GM12864 (cell line): ENCODE data around the gene VDAC1.

ENCODE experiments used
- DNase-seq: peaks from one replicate; pipeline ENCODE4 v3.0.0-alpha.2; 2011; ENCODE audit warnings: low read depth
- H3K4me3 ChIP-seq: 2 replicates; pipeline ENCODE4 v1.5.1; 2011; ENCODE audit warnings: mild to moderate bottlenecking, low read depth, low read length, control low read depth
- CTCF ChIP-seq: IDR thresholded peaks from 2 replicates; pipeline ENCODE4 v1.5.1; 2011; ENCODE audit warnings: low read depth, mild to moderate bottlenecking, moderate library complexity, low read length, control low read depth, inconsistent platforms; ENCODE audit errors: missing control alignments

The VDAC1 gene

GRCh38 chr5:134046801-134047686, 42.3 kb upstream of the VDAC1 start:
- TF ChIP-seq CTCF, result no peak
- H3K4me3 ChIP-seq, result no peak overlapping the region
- no peak for DNase-seq

- H3K4me3 ChIP-seq, result no peak overlapping the region
- DNase-seq, result no peak
- no peak for TF ChIP-seq CTCF
Observed at GRCh38 chr5:134046330-134046729, 41.6 kb upstream of the VDAC1 start.

GRCh38 chr5:134043793-134044792, 39.3 kb upstream of the VDAC1 start:
- TF ChIP-seq CTCF, result no peak
- no peak for DNase-seq
- no peak overlapping the region for H3K4me3 ChIP-seq

- DNase-seq, result peak; percentile 48
- no peak for TF ChIP-seq CTCF
- no peak overlapping the region for H3K4me3 ChIP-seq
Observed at GRCh38 chr5:134041570-134042411, 37.0 kb upstream of the VDAC1 start.

GRCh38 chr5:134038138-134038537, 33.4 kb upstream of the VDAC1 start:
- DNase-seq, result no peak
- TF ChIP-seq CTCF, result no peak
- H3K4me3 ChIP-seq, result no peak overlapping the region

- no peak overlapping the region for H3K4me3 ChIP-seq
- DNase-seq, result no peak
- TF ChIP-seq CTCF, result no peak
Observed at GRCh38 chr5:134037160-134037559, 32.4 kb upstream of the VDAC1 start.
